BJ (cell line): ENCODE data around the gene PFKFB4. TPM values are rescaled to one million over a fixed set of nuclear protein-coding genes. Genes with fewer than 3 reads are reported as not detected.

Experiments used
- CTCF ChIA-PET: fragments of 350-600 bp; formaldehyde crosslinking; extraction: SDS; loops from one replicate; lab custom pipeline; 2021; ENCODE audit warnings: antibody characterized with exemption, inconsistent platforms; lab: Yijun Ruan, JAX
- POLR2A ChIA-PET: fragments of 300-600 bp; sonication (Branson Sonifier 250); formaldehyde crosslinking; extraction: SDS; loops from one replicate; lab custom pipeline; 2021; ENCODE audit warnings: antibody characterized with exemption; lab: Charles Lee
- DNase-seq: peaks from one replicate; pipeline ENCODE4 v3.0.0-alpha.2; 2011; ENCODE audit warnings: low read depth
- H3K27me3 ChIP-seq: 2 replicates; pipeline ENCODE4 v1.6.0; 2011; ENCODE audit warnings: low read length; ENCODE audit not compliant: control insufficient read depth, insufficient read depth
- H3K36me3 ChIP-seq: 2 replicates; pipeline ENCODE4 v1.5.1; 2011; ENCODE audit warnings: low read length; ENCODE audit not compliant: control insufficient read depth, insufficient read depth
- H3K4me3 ChIP-seq: 2 replicates; pipeline ENCODE4 v1.5.1; 2011; ENCODE audit warnings: low read depth, mild to moderate bottlenecking, control low read depth, low read length
- polyA plus RNA-seq: library from polyadenylated mRNA; depleted of rRNA; stranded (reverse); fragments of >200 nt; gene quantifications from 2 replicates; pipeline ENCODE4 v1.2.3, GENCODE V29; 2011
- TF ChIP-seq, protein P1 (sequence below): IDR thresholded peaks from 2 replicates; pipeline ENCODE4 v1.5.1; 2011; ENCODE audit warnings: low read depth, mild to moderate bottlenecking, control low read depth, inconsistent platforms, low read length, moderate library complexity; ENCODE audit not compliant: insufficient read depth

Gene PFKFB4
- polyA plus RNA-seq, 1 experiment: 12.8 TPM

DNA sequence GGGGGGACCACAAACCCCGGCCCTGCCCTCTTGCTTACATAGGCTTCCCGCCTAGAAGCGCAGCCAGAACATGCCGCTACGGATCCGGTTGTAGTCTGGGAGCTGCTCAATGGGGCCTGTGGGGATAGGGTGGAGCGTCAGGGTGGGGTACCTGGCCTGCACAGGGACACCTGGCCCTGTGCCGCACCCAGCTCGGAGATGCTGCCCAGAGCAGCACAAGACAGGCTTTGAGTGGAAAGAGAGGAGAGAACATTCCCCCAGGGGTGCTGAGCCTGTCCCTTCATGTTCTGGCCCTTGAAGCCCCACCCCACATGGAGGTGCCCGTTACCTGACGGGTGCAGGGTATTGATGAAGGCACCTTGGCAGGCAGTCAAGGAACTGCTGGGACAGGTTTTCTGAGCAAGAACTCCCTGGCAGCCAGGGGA is 42.5 kb upstream of the PFKFB4 start:
- TF ChIP-seq, protein P1, sequence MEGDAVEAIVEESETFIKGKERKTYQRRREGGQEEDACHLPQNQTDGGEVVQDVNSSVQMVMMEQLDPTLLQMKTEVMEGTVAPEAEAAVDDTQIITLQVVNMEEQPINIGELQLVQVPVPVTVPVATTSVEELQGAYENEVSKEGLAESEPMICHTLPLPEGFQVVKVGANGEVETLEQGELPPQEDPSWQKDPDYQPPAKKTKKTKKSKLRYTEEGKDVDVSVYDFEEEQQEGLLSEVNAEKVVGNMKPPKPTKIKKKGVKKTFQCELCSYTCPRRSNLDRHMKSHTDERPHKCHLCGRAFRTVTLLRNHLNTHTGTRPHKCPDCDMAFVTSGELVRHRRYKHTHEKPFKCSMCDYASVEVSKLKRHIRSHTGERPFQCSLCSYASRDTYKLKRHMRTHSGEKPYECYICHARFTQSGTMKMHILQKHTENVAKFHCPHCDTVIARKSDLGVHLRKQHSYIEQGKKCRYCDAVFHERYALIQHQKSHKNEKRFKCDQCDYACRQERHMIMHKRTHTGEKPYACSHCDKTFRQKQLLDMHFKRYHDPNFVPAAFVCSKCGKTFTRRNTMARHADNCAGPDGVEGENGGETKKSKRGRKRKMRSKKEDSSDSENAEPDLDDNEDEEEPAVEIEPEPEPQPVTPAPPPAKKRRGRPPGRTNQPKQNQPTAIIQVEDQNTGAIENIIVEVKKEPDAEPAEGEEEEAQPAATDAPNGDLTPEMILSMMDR: no peak
- CTCF ChIA-PET: interaction anchor here (1.1 to 5.4 kb wide), 5 partner anchors 10 to 50 kb away, joined by 3 to 43 read pairs (median 6); partner anchors contain the start of genes SLC26A6 and UQCRC1

GRCh38 chr3:48598323-48599076 is 41.9 kb upstream of the PFKFB4 start:
- H3K4me3 ChIP-seq: 0 out of 2 replicates have a peak overlapping the region, but pooled peaks have one; percentile 8
- DNase-seq: peak; percentile 95
- CTCF ChIA-PET: interaction anchor here (1.1 to 5.4 kb wide), 6 partner anchors 11 to 49 kb away, joined by 3 to 43 read pairs (median 6); partner anchors contain the start of genes SLC26A6 and UQCRC1

More for the DNA sequence above, 42.5 kb upstream of the PFKFB4 start:
- peaks cover 39% of the 10 kb centered on the region for H3K36me3 ChIP-seq
- H3K4me3 ChIP-seq: 0 out of 2 replicates have a peak overlapping the region, but pooled peaks have one; percentile 8
- no peaks in the 10 kb centered on the region for H3K27me3 ChIP-seq
- DNase-seq: no peak
- POLR2A ChIA-PET: no interaction called here

DNA sequence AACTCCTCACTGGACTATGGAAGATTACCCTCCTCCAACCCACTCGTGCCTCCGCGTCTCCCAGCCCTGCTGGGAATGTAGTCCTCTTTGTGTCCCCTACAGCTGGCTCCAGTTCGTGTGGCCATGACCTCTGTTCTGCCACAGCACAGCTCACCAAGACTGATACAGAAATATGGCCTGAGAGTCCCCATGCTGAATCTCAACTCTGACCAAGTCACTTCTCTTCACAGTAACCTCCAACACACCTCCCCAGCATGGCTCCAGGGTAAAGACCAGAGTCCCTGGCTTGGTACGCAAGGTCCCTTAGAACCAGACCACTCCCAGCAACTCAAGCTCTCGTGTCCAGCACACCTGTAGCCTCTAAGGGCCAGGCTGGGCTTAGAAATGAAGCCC is 40.8 kb upstream of the PFKFB4 start:
- TF ChIP-seq, protein P1: no peak
- peaks cover 29% of the 10 kb centered on the region for H3K36me3 ChIP-seq
- H3K4me3 ChIP-seq: no peak overlapping the region
- ChIA-PET CTCF (interaction anchor here (2.2 to 5.4 kb wide), 3 partner anchors 15 to 38 kb away, joined by 6 to 43 read pairs (median 15); partner anchors contain the start of gene SLC26A6), POLR2A (no interaction called here)
- H3K27me3 ChIP-seq: no peaks in the 10 kb centered on the region
- no peak for DNase-seq

More at GRCh38 chr3:48598323-48599076, 41.9 kb upstream of the PFKFB4 start:
- H3K36me3 ChIP-seq: peaks cover 33% of the 10 kb centered on the region
- TF ChIP-seq, protein P1: no peak
- H3K27me3 ChIP-seq: no peaks in the 10 kb centered on the region
- POLR2A ChIA-PET: no interaction called here

DNA sequence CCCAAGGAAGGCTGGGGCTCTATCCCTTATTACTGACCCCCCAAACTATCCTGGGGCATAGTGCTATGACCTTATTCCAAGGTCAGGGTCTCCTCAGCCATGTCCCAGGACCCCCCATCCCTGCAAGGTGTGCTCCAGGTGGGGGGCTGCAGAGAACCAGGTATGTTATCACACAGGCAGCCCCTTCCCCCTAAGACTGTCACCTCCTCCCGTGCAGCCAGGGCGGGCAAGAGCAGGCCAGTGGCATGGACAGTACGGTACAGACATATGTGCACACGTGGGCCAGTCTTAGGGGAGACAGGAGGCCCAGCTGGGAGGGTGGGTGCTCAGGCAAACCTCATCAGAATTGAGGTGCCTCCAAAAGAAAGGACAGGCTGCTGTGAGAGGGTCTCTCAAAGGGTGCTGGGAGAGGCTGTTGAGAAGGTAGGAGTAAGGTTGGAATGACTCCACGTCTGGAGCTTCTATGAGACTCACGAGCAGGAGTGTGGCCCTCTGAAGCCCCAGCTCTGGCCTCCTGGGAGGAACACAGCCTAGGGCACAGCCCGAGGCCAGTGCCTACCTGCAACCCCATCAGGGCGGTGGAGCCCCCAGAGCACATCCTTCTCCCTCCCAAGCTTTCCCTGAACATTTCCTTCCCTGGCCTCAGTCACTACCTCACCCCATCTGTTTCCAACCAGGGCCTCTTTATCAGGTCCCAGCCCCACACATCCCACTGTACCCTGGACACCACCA is 40.2 kb upstream of the PFKFB4 start:
- POLR2A ChIA-PET: no interaction called here
- CTCF ChIA-PET: interaction anchor here (0.9 to 5.4 kb wide), 4 partner anchors 11 to 38 kb away, joined by 3 to 43 read pairs (median 10); partner anchors contain the start of gene SLC26A6
- Histone ChIP-seq H3K36me3 (peaks cover 32% of the 10 kb centered on the region), H3K4me3 (no peak overlapping the region), H3K27me3 (no peaks in the 10 kb centered on the region)
- no peak for DNase-seq
- TF ChIP-seq, protein P1: no peak

- no peak for DNase-seq
- POLR2A ChIA-PET: no interaction called here
- TF ChIP-seq, protein P1: no peak
- H3K36me3 ChIP-seq: peaks cover 33% of the 10 kb centered on the region
- no peaks in the 10 kb centered on the region for H3K27me3 ChIP-seq
- H3K4me3 ChIP-seq: no peak overlapping the region
- CTCF ChIA-PET: interaction anchor here (0.9 to 5.4 kb wide), 3 partner anchors 12 to 39 kb away, joined by 3 to 43 read pairs (median 15); partner anchors contain the start of gene SLC26A6
Measured at GRCh38 chr3:48596157-48596556, 39.6 kb upstream of the PFKFB4 start.
